Measurements from ENCODE around the gene DIS3L2. TPM values are rescaled to one million over a fixed set of nuclear protein-coding genes. Genes with fewer than 3 reads are reported as not detected.

The DIS3L2 gene
- total and polyA plus RNA-seq, 2 of the 4 experiments (the other 2 are of a cell fraction) = 14.7 to 19.2 TPM

GRCh38 chr2:232043966-232044365 lies 82.5 kb downstream of the DIS3L2 start:
- H2AFZ ChIP-seq (replicated peaks; ENCODE audit: low read length, poor library complexity) = no peak overlapping the region
- H2BK120ac ChIP-seq (ENCODE audit: low read depth, low read length) = no peak overlapping the region
- no peak for TF ChIP-seq RAD21 (IDR thresholded peaks at IDR 0.05; ENCODE audit: low read length)
- TF ChIP-seq FOS (IDR thresholded peaks at IDR 0.05; ENCODE audit: low read depth, low read length) = no peak
- TF ChIP-seq MAZ (IDR thresholded peaks at IDR 0.05; ENCODE audit: borderline replicate concordance, low read depth, low read length) = no peak
- TF ChIP-seq NFE2L2 (IDR thresholded peaks at IDR 0.05; ENCODE audit: low read depth, low read length) = no peak
- TF ChIP-seq ELK1 (IDR thresholded peaks at IDR 0.05; ENCODE audit: borderline replicate concordance, low read depth, low read length) = no peak
- TF ChIP-seq POLR2A (IDR thresholded peaks at IDR 0.05; ENCODE audit: low read depth, low read length) = no peak
- no peak for TF ChIP-seq RCOR1 (IDR thresholded peaks at IDR 0.05; ENCODE audit: insufficient replicate concordance, low read length)
- TF ChIP-seq CHD1 (IDR thresholded peaks at IDR 0.05; ENCODE audit: low read depth, low read length) = no peak
- no peak for TF ChIP-seq MXI1 (IDR thresholded peaks at IDR 0.05; ENCODE audit: borderline replicate concordance, low read depth, low read length)
- no peak for TF ChIP-seq CTCF (conservative IDR thresholded peaks at IDR 0.05; ENCODE audit: low read depth, low read length)
- TF ChIP-seq USF2 (IDR thresholded peaks at IDR 0.05; ENCODE audit: low read depth, low read length) = no peak
- no peak for TF ChIP-seq RFX5 (IDR thresholded peaks at IDR 0.05; ENCODE audit: low read depth, low read length)
- no peak for TF ChIP-seq SMC3 (IDR thresholded peaks at IDR 0.05; ENCODE audit: low read depth, low read length)
- no peak for TF ChIP-seq CEBPB (IDR thresholded peaks at IDR 0.05; ENCODE audit: low read depth, low read length)
- TF ChIP-seq MAFK (IDR thresholded peaks at IDR 0.05; ENCODE audit: low read depth, low read length) = no peak
- no peaks in the 10 kb centered on the region for H3K9me3 ChIP-seq (ENCODE audit: control insufficient read depth, insufficient read depth, low read length)
- H3K4ac ChIP-seq (ENCODE audit: low read depth, low read length) = no peak overlapping the region
- no peaks in the 10 kb centered on the region for H3K27me3 ChIP-seq (ENCODE audit: control insufficient read depth, insufficient read depth, low read length)
- H3K23ac ChIP-seq (ENCODE audit: low read depth, low read length) = no peak overlapping the region
- in situ Hi-C loops (cut with MboI; ENCODE audit: low sequenced_read_pairs) (no loop called here), dilution Hi-C loops (cut with HindIII; ENCODE audit: low sequenced_read_pairs, unreplicated experiment) (no loop called here), intact Hi-C loops (cut with micrococcal nuclease) (no loop called here)
- H4K91ac ChIP-seq (ENCODE audit: insufficient read depth, low read depth, low read length) = no peak overlapping the region
- H3K56ac ChIP-seq (ENCODE audit: extremely low read depth, insufficient read depth, low read length) = no peak overlapping the region
- no peak for DNase-seq
- ATAC-seq (ENCODE audit: low read depth) = no peak
- BruUV-seq (replicated peaks) = no TSS peak
- peaks cover 0 to 14% of the 10 kb centered on the region in 2 experiments; a peak in 2 of 4 replicates for H3K79me1 ChIP-seq (ENCODE audit: low read depth in 1 of 2, low read length in 2 of 2)
- H2BK20ac ChIP-seq (ENCODE audit: low read depth, low read length) = no peak overlapping the region
- no peak overlapping the region for H2AK9ac ChIP-seq (replicated peaks; ENCODE audit: low read depth, low read length, poor library complexity)
- no peaks in the 10 kb centered on the region for H4K20me1 ChIP-seq (ENCODE audit: insufficient read depth, low read length)
- H3K36me3 ChIP-seq (ENCODE audit: control insufficient read depth, insufficient read depth, low read length) = no peaks in the 10 kb centered on the region
- H3K14ac ChIP-seq (replicated peaks; ENCODE audit: low read depth, low read length) = no peak overlapping the region
- no peak overlapping the region for H2AK5ac ChIP-seq (ENCODE audit: low read depth, low read length)
- H3K9me1 ChIP-seq (ENCODE audit: insufficient read depth, low read length) = no peaks in the 10 kb centered on the region; the same call in 1 of the 2 replicates
- no peak overlapping the region for H3K9ac ChIP-seq (ENCODE audit: low read depth, low read length)
- 0 out of 2 replicates have a peak, but pooled peaks cover 1% of the 10 kb centered on the region for H3K4me1 ChIP-seq (ENCODE audit: control insufficient read depth, insufficient read depth, low read length)
- no peak overlapping the region for H3K27ac ChIP-seq (ENCODE audit: insufficient read depth, low read length)
- no peak overlapping the region for H3K4me3 ChIP-seq (ENCODE audit: insufficient read depth, low read depth, low read length)
- H2BK5ac ChIP-seq (ENCODE audit: low read depth, low read length, poor library complexity, severe bottlenecking) = no peak overlapping the region
- no peak overlapping the region for H4K5ac ChIP-seq (ENCODE audit: low read depth, low read length)
- H2BK15ac ChIP-seq (ENCODE audit: low read depth, low read length) = no peak overlapping the region
- ChIA-PET CTCF (no interaction called here), POLR2A (ENCODE audit: unreplicated experiment) (no interaction called here)
- H3K4me2 ChIP-seq (ENCODE audit: low read depth, low read length) = no peak overlapping the region
- no peak overlapping the region for H3K18ac ChIP-seq (ENCODE audit: low read depth, low read length)
- H4K8ac ChIP-seq (ENCODE audit: low read depth in 2 of 2, low read length in 2 of 2) = no peak overlapping the region
